Dermis blood vessel endothelial cell (primary cell): Measurements from ENCODE around the gene MCTP1. TPM values are rescaled to one million over a fixed set of nuclear protein-coding genes. Genes with fewer than 3 reads are reported as not detected.

Experiments
- DNase-seq: peaks from one replicate; pipeline ENCODE4 v3.0.0; 2010
- total RNA-seq: library from RNA; depleted of rRNA; stranded (reverse); fragments of >200 nt; gene quantifications from 2 replicates; pipeline ENCODE4 v1.2.3, GENCODE V29; 2014

MCTP1 gene
- total RNA-seq, 1 donor from 2014 or later, result 255 TPM

DNA sequence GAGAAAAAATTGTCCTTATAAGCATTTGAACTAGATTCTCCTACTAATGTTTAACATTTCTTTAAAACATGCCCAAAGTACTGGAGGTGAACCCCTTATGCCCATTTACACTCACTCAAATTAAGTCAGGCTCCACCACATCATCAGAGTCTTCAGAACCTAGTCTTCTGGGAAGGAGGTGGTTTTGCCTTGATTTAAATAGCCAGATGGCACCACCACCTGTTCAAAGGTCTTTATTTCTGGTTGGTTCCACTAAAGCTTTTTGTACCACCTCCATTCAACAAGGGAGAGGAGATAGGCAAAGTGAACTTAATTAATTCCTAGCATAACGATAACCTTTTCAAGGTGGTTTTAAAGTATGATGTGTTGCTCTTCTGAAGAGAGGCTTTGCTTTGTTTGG lies 476.9 kb downstream of the MCTP1 start:
- DNase-seq, result no peak

GRCh38 chr5:94802450-94802849 lies 482.4 kb downstream of the MCTP1 start:
- DNase-seq, result peak; percentile 29

DNA sequence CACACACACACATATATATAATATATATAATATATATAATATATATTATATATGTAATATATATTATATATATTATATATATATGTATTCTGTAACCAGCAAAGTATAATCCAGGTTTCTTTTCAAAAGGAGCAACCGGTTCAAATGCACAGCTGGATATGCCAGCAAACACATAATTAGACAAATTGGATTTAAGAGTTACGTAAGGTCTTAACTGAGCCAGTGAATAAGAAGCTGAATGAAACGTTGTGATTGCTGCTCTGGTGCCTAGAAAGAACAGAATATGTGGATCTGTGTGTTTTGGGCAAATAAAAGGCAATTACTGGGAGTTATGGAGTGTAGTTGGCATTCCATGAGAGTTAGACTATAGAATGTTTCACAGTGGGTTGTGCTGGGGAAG lies 488.3 kb downstream of the MCTP1 start:
- no peak for DNase-seq

GRCh38 chr5:94793816-94794198 lies 491.1 kb downstream of the MCTP1 start:
- DNase-seq, result peak; percentile 47

DNA sequence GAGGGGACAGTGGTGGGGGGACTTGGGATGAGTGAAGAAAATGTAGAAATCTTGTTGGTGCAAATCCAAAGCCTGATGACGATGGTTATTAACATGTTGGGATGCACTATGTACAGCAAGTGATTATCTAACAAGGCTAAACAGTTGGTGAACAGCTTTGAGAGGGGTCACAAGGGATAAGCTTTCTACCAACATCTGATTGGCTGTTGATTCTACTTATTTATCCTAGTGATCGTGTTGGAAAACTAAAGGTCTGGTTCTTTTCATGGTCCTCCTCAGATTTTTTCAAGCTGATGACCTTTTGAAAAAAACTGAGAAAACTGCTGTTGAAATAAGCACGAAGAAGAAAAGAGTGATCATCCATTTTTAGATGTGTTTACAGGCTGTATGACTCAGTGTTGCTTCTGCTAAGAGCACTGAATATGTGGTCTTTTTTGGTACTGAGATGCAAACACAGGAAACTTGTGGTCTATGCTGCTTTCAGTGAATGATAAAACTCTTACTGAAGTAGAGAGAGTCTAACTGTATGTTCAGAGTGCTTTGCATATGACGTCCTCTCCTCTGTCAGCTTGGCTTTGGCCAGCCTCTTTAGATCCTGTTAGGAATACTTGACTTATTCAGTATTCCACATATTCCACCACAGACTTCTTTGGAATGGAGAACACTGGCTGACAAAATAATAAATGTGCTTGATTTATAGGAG lies 491.6 kb downstream of the MCTP1 start:
- peak; percentile 53 for DNase-seq

GRCh38 chr5:94791829-94792228 lies 493.1 kb downstream of the MCTP1 start:
- no peak for DNase-seq

DNA sequence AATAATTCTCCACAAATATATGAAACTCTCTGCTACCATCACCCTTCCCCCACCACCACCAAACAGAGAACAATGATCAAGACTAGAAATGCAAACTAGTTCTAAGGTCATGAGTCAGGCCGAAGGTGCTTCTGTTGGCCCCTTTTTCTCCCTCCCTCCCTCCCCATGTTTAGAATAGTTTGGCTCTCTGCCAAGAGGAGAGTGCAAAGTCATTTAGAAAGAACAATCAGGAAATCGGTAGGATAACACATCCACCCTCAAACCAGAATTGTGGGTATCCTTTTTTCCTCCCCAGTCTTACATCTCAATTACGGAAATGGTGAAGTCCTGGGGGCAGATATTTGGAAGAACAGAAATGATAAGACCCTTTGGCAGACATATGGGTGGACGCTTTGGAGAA lies 496.4 kb downstream of the MCTP1 start:
- no peak for DNase-seq

GRCh38 chr5:94784536-94785505 lies 500.1 kb downstream of the MCTP1 start:
- no peak for DNase-seq

DNA sequence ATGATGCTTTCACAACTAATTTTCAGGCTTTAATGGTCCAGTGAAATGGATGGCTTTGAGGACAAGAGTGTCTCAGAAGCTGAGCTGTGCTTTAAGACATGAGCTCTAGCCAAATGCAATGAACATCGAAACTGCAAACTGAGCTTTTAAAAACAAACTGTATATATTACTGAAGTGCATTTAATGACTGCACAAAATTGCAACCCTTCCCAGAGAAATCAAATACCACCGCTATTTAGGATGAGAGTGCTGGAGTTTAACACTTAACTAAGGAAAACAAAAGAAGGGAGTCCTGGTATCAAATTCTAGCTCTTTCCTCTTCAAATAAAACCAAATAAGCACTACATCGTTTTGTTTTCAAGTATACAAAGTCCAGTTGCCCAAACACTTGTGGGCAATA lies 502.5 kb downstream of the MCTP1 start:
- no peak for DNase-seq

- DNase-seq, result no peak
These were observed 505.2 kb downstream of the MCTP1 start for GRCh38 chr5:94779684-94780083.

GRCh38 chr5:94778732-94779131 lies 506.2 kb downstream of the MCTP1 start:
- DNase-seq, result no peak

DNA sequence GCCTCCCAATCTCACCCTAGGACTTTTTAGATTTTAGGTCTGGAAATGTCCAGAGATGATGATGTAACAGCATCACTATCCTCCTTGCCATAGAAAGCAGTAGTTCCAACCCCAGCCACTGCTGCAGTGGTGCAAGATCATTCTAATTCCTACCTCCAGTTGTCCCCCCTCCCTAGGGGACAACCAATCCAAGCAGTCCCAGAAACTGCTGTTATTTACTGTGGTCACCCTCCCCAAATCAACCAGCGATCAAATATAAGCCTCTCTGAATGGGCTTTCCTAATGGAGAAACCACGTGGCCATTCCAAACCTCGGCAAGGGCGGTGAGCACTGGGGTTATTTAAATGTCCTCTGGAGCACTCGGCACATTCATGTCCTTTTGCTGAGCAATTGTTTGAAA lies 506.6 kb downstream of the MCTP1 start:
- no peak for DNase-seq

DNA sequence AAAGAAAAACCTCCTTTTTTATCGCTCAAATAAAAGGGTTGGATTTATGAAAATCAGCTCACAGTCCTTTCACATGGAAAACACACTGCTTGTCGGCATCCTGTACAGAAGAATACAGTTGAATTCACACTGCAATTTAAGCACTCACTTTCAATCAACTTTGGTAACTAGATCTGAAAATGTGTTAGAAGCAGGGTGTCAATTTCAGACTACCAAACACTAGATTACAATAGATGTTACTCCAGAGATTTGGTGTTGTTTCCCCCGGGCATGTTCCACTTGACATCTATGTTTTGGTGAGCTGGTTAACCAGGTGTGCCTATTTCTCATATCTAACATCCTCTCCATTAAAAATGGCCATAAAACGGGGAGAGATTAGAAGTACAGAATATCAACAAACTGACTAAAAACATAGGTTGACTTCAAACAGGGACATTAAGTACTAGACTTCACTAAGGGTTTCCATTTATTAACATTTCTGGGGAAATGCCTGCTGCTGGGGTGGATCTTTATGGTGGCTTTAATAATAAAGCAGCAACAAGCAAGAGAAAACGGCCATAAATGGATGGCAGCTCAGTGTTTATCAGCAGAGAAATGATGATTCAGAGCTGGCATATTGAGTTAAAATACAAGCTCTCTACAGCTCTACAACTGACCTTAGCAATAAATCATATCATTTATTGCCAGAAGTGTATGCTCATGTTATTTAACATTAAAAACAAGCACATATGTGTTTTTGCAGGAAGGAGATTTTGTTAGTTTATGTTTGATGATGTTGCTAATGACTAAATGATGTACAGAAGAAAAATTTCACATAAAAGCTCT lies 507.6 kb downstream of the MCTP1 start:
- DNase-seq, result no peak

GRCh38 chr5:94776167-94776566 lies 508.7 kb downstream of the MCTP1 start:
- DNase-seq, result no peak

GRCh38 chr5:94775088-94775487 lies 509.8 kb downstream of the MCTP1 start:
- DNase-seq, result no peak

- DNase-seq, result peak; percentile 40
These were observed 513.2 kb downstream of the MCTP1 start for GRCh38 chr5:94771742-94772141.

DNA sequence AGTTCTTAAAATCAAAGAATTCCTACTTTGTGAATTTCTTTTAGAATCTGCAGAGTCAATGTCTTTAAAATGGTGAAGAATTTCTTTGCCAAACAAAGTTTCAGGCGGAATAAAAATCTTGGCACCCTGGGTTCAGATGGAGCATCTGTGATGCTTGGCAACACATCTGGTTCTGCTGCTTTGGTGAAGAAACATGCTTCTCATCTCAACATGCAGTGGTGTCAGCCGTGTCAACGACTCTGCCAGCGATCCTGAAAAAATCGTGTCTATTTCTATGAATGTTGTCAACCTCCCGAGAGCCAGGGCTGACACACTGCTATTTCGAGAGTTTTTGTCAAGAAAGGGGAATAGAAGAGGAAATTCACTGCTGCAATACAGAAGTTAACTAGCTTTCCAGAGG lies 514.9 kb downstream of the MCTP1 start:
- no peak for DNase-seq

DNA sequence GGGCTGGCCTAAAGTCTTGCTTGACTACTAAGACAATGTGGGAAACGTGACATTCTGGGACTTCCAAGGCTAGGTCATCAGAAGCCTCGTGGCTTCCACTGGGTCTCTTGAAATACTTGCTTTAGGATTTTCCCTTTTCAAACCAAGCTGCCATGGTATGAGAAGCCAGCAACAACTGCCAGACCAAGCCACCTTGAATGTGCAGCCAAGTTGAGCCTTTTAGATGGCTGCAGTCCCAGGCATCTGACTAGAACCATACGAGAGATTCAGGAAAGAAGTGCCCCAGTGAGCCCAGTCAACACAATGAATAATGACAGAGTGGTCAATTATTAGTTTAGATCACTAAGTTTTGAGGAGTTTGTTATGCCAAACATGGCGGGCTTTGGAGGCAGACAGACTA lies 523.1 kb downstream of the MCTP1 start:
- DNase-seq, result no peak

DNA sequence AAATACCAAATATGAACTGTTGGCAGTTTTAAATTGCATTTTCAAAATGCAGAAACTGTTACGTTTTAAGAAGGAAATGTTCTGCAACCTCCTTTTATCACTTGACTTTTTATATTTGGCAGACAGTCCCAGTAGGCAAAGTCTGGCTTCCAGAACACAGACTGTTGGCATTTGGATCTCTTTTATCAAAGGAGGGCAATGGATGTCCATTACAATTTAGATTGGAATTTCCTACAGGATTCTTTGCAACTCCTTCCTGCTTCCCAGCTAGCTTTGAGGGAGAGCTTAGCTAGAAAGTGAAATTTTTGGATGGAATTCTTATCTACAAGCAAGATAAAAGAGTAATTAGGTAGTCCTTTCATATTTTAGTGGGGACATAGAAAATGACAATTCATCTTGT lies 523.8 kb downstream of the MCTP1 start:
- DNase-seq, result no peak

DNA sequence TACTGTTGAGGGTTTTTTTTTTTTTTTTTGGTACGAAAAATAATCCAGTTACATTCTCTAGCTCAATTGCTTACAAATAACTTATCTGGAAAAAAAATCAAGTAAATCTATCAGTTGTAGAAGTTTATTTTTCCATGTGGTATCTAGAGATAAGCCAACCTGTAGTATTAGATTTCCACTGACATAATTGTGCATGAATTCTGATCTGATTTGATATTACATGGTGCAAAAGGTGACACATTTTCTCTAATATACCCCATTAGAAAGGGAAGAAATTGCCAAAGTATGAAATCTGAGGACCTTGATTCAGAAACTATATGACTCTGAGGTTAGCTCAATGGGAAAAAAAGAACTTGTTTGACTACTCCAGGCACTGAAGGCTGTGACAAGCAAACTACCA lies 524.9 kb downstream of the MCTP1 start:
- DNase-seq, result no peak

- DNase-seq, result no peak
These were observed 525.9 kb downstream of the MCTP1 start for GRCh38 chr5:94759022-94759421.

DNA sequence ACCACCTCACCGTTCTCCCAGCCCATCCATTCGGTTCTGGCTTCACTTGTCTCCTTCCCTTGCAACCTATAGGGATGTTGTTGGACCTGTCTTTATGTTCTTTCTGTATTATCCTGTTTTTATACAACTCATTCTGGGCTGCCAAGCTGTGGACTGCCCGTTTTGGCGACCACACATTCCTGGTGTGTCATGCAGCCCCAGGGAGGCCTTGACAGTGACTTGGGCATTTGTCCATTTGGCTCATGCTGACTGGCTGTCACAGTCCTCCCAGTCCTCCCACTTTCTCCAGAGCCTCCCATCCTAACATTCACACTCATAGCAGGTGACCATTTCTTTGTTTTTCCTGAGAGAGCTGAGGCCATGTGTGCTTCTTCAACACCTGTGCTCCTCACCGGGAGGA lies 530.1 kb downstream of the MCTP1 start:
- DNase-seq, result no peak

- no peak for DNase-seq
These were observed 533.4 kb downstream of the MCTP1 start for GRCh38 chr5:94751460-94751859.
